ENCODE measurements around the gene LIMK1. TPM values are rescaled to one million over a fixed set of nuclear protein-coding genes. Genes with fewer than 3 reads are reported as not detected.

Gene LIMK1
- total RNA-seq, 2 experiments from 2014 or later = 7.8 to 8.2 TPM

DNA sequence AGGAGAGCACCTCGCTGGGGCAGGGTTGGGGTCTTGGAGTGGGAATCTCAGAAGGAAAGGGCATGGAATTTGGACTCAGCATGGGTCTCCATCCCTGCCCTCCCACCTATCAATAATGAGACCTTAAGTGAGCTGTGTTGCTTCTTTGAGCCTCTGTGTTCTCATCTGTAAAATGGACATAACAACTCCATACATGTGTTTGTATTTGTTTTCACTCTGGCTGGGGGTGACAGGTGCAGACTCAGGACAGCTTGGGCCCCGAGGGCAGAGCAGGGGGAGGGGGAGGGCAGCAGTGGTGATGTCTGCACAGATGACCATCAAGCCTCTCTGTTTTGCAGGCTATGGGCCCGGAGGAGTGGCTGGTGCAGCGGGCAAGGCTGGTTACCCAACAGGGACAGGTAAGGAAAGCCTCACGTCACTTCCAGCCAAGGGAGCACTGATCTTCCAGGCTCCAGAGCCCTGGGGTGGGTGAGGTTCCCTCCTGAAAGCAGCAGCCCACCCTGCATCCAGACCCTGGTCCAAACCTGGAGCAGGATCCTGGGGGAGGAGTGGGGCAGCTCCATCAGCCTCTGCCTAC is 35.7 kb upstream of the LIMK1 start:
- H3K27me3 ChIP-seq (ENCODE audit: control insufficient read depth in 1 of 2, insufficient read depth in 2 of 2, low read length in 2 of 2) = peaks cover 0 to 2% of the 10 kb centered on the region in 2 experiments
- H3K9me3 ChIP-seq (ENCODE audit: control insufficient read depth in 1 of 2, insufficient read depth in 1 of 2, low read length in 2 of 2) = no peaks in the 10 kb centered on the region
- Mint-ChIP-seq H3K36me3 (ENCODE audit: low read depth) (no peaks in the 10 kb centered on the region), H3K27ac (no peak overlapping the region), H3K9me3 (no peaks in the 10 kb centered on the region), H3K27me3 (no peaks in the 10 kb centered on the region), H3K4me1 (ENCODE audit: low read depth) (no peaks in the 10 kb centered on the region), H3K4me3 (no peak overlapping the region)
- DNase-seq = no peak
- no peak overlapping the region for H3K27ac ChIP-seq (ENCODE audit: low read depth in 1 of 2, low read length in 2 of 2)
- ATAC-seq (ENCODE audit: poor library complexity) = no peak
- POLR2A ChIA-PET = no interaction called here
- TF ChIP-seq, protein P1, sequence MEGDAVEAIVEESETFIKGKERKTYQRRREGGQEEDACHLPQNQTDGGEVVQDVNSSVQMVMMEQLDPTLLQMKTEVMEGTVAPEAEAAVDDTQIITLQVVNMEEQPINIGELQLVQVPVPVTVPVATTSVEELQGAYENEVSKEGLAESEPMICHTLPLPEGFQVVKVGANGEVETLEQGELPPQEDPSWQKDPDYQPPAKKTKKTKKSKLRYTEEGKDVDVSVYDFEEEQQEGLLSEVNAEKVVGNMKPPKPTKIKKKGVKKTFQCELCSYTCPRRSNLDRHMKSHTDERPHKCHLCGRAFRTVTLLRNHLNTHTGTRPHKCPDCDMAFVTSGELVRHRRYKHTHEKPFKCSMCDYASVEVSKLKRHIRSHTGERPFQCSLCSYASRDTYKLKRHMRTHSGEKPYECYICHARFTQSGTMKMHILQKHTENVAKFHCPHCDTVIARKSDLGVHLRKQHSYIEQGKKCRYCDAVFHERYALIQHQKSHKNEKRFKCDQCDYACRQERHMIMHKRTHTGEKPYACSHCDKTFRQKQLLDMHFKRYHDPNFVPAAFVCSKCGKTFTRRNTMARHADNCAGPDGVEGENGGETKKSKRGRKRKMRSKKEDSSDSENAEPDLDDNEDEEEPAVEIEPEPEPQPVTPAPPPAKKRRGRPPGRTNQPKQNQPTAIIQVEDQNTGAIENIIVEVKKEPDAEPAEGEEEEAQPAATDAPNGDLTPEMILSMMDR (IDR thresholded peaks at IDR 0.05) = no peak
- intact Hi-C loops (cut with DNase I, micrococcal nuclease) = no loop called here
- no peaks in the 10 kb centered on the region for H3K4me1 ChIP-seq (ENCODE audit: insufficient read depth, low read length)
- no peaks in the 10 kb centered on the region for H3K36me3 ChIP-seq (ENCODE audit: insufficient read depth, low read length)
- no peak overlapping the region for H3K4me3 ChIP-seq (ENCODE audit: low read length)
- CTCF ChIA-PET = interaction anchor here (1.0 kb wide), 1 partner anchor 21 kb away, joined by 3 read pairs; no protein-coding TSS in a partner anchor

DNA sequence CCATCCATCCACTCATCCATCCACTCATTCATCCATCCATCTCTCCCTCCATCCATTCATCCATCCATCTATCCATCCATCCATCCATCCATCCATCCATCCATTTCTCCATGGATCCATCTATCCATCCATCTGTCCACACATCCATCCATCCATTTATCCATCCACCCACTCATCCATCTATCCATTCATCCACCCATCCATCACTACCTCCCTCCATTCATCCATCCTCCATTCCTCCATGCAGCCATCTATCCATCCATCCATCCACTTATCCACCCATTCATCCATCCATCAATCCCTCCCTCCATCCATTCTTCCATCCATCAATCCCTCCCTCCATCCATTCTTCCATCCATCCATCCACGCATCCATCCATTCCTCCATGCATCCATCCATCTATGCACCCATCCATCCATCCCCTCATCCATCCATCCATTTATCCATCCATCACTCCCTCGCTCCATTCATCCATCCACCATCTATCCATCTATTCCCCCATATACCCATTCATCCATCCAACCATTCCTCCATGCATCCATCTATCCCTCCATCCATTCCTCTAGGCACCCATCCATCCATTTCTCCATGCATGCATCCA is 34.5 kb upstream of the LIMK1 start:
- no peaks in the 10 kb centered on the region for H3K9me3 ChIP-seq (ENCODE audit: control insufficient read depth in 1 of 2, insufficient read depth in 1 of 2, low read length in 2 of 2)
- H3K36me3 ChIP-seq (ENCODE audit: insufficient read depth, low read length) = no peaks in the 10 kb centered on the region
- intact Hi-C loops (cut with DNase I, micrococcal nuclease) = no loop called here
- Mint-ChIP-seq H3K4me1 (ENCODE audit: low read depth) (no peaks in the 10 kb centered on the region), H3K9me3 (no peaks in the 10 kb centered on the region), H3K27ac (no peak overlapping the region), H3K4me3 (no peak overlapping the region), H3K27me3 (no peaks in the 10 kb centered on the region), H3K36me3 (ENCODE audit: low read depth) (no peaks in the 10 kb centered on the region)
- POLR2A ChIA-PET = no interaction called here
- no peak for ATAC-seq (ENCODE audit: poor library complexity)
- CTCF ChIA-PET = no interaction called here
- H3K27ac ChIP-seq (ENCODE audit: low read depth in 1 of 2, low read length in 2 of 2) = no peak overlapping the region
- DNase-seq = no peak
- TF ChIP-seq, protein P1 (IDR thresholded peaks at IDR 0.05) = no peak
- no peaks in the 10 kb centered on the region for H3K27me3 ChIP-seq (ENCODE audit: control insufficient read depth in 1 of 2, insufficient read depth in 2 of 2, low read length in 2 of 2)
- no peak overlapping the region for H3K4me3 ChIP-seq (ENCODE audit: low read length)
- H3K4me1 ChIP-seq (ENCODE audit: insufficient read depth, low read length) = no peaks in the 10 kb centered on the region

DNA sequence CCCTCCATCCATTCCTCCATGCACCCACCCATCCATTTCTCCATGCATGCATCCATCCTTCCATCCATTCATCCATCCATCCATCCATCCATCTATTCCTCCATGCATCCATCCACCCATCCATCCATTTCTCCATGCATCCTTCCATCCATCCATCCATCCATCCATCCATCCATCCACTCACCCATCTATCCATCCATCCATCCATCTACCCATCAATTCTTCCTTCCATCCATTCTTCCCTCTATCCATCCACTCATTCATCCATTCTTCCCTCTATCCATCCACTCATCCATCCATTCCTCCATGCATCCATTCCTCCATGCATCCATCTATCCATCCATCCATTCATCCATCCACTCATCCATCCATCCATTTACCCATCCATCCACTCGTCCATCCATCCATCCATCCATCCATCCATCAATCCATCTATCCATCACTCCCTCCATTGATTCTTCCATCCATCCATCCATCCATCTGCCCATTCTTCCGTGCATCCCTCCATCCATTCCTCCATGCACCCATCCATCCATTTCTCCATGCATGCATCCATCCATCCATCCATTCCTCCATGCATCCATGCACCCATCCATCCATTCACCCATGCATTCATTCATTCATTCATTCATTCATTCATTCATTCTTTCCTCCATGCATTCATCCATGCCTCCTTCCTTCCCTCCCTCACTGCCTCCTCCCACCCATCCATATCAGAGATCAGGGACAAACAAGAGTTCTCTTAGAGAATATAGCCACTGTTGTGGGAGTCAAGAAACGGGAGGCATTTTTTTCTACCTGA is 33.4 kb upstream of the LIMK1 start:
- Mint-ChIP-seq H3K27ac (no peak overlapping the region), H3K36me3 (ENCODE audit: low read depth) (no peaks in the 10 kb centered on the region), H3K4me3 (no peak overlapping the region), H3K9me3 (no peaks in the 10 kb centered on the region), H3K27me3 (no peaks in the 10 kb centered on the region), H3K4me1 (ENCODE audit: low read depth) (no peaks in the 10 kb centered on the region)
- Histone ChIP-seq H3K27ac (ENCODE audit: low read depth in 1 of 2, low read length in 2 of 2) (no peak overlapping the region), H3K4me1 (ENCODE audit: insufficient read depth, low read length) (no peaks in the 10 kb centered on the region), H3K9me3 (ENCODE audit: control insufficient read depth in 1 of 2, insufficient read depth in 1 of 2, low read length in 2 of 2) (no peaks in the 10 kb centered on the region), H3K27me3 (ENCODE audit: control insufficient read depth in 1 of 2, insufficient read depth in 2 of 2, low read length in 2 of 2) (no peaks in the 10 kb centered on the region), H3K4me3 (ENCODE audit: low read length) (no peak overlapping the region), H3K36me3 (ENCODE audit: insufficient read depth, low read length) (no peaks in the 10 kb centered on the region)
- DNase-seq (no peak), ATAC-seq (ENCODE audit: poor library complexity) (no peak)
- TF ChIP-seq, protein P1 (IDR thresholded peaks at IDR 0.05) = no peak
- intact Hi-C loops (cut with DNase I, micrococcal nuclease) = loop anchor here in 1 of 2 experiments (5.0 kb wide), 1 partner anchor 77 kb away; no protein-coding TSS in a partner anchor
- CTCF ChIA-PET = no interaction called here
- POLR2A ChIA-PET = no interaction called here
